T-helper 1 cell (primary cell): ENCODE data around the gene C12orf57.

ENCODE experiments used
- DNase-seq, 5 donors: peaks; one replicate each; pipeline ENCODE4 v3.0.0-alpha.2; 2012 to 2020

The C12orf57 gene

GRCh38 chr12:6965026-6965661 is 21.3 kb downstream of the C12orf57 start:
- peak; percentile 72 to 87 (median 84) for DNase-seq

- DNase-seq = no peak
These were observed 21.9 kb downstream of the C12orf57 start for GRCh38 chr12:6965714-6966113.

- no peak for DNase-seq
These were observed 22.5 kb downstream of the C12orf57 start for GRCh38 chr12:6966351-6966750.

- no peak for DNase-seq
These were observed 23.9 kb downstream of the C12orf57 start for GRCh38 chr12:6967651-6968100.

- no peak for DNase-seq
These were observed 24.6 kb downstream of the C12orf57 start for GRCh38 chr12:6968426-6968825.

GRCh38 chr12:6970096-6970527 is 26.3 kb downstream of the C12orf57 start:
- peak in 2 of 5 donors; percentile 18 to 30 for DNase-seq

- DNase-seq = no peak
These were observed 30.4 kb downstream of the C12orf57 start for GRCh38 chr12:6974180-6974579.

- DNase-seq = no peak
These were observed 31.6 kb downstream of the C12orf57 start for GRCh38 chr12:6975297-6976032.

GRCh38 chr12:6977653-6978052 is 33.8 kb downstream of the C12orf57 start:
- DNase-seq = no peak

- no peak for DNase-seq
These were observed 34.4 kb downstream of the C12orf57 start for GRCh38 chr12:6978188-6978587.

GRCh38 chr12:6978611-6979011 is 34.8 kb downstream of the C12orf57 start:
- no peak for DNase-seq

- DNase-seq = no peak
These were observed 35.2 kb downstream of the C12orf57 start for GRCh38 chr12:6979021-6979420.

- no peak for DNase-seq
These were observed 35.6 kb downstream of the C12orf57 start for GRCh38 chr12:6979453-6979852.

- no peak for DNase-seq
These were observed 36.3 kb downstream of the C12orf57 start for GRCh38 chr12:6980075-6980474.

- no peak for DNase-seq
These were observed 36.9 kb downstream of the C12orf57 start for GRCh38 chr12:6980740-6981139.

GRCh38 chr12:6981152-6982052 is 37.6 kb downstream of the C12orf57 start:
- DNase-seq = no peak

GRCh38 chr12:6982532-6982931 is 38.7 kb downstream of the C12orf57 start:
- no peak for DNase-seq

GRCh38 chr12:6987956-6988553 is 44.2 kb downstream of the C12orf57 start:
- DNase-seq = no peak
